OCI-LY1 (cell line): ENCODE measurements around the gene RAPGEF4.

Experiments
- H2AFZ ChIP-seq: fragments of 200-600 bp; sonication (generic), shearing (Covaris generic); 2 replicates; pipeline ENCODE4 v1.6.0; 2014; ENCODE audit warnings: antibody characterized with exemption, mild to moderate bottlenecking, low read length
- H3F3A ChIP-seq: fragments of 200-600 bp; sonication (generic), shearing (Covaris generic); 2 replicates; pipeline ENCODE4 v1.6.0; 2014; ENCODE audit warnings: mild to moderate bottlenecking, antibody characterized with exemption, low read length, moderate library complexity; ENCODE audit not compliant: insufficient read depth
- H3K27ac ChIP-seq: fragments of 200-600 bp; sonication (generic); 2 replicates; pipeline ENCODE4 v1.5.1; 2014; ENCODE audit warnings: low read length, mixed run types, mild to moderate bottlenecking, low read depth; ENCODE audit not compliant: poor library complexity, severe bottlenecking
- H3K27me3 ChIP-seq: fragments of 200-600 bp; sonication (generic); 2 replicates; pipeline ENCODE4 v1.6.0; 2014; ENCODE audit warnings: antibody characterized with exemption, mild to moderate bottlenecking, low read length, moderate library complexity; ENCODE audit not compliant: insufficient read depth
- H3K36me3 ChIP-seq: fragments of 200-600 bp; sonication (generic); 2 replicates; pipeline ENCODE4 v1.6.1; 2014; ENCODE audit warnings: mild to moderate bottlenecking, antibody characterized with exemption, low read length, moderate library complexity, mixed read lengths; ENCODE audit not compliant: insufficient read depth
- H3K4me1 ChIP-seq: fragments of 200-600 bp; sonication (generic); 2 replicates; pipeline ENCODE4 v1.5.1; 2014; ENCODE audit warnings: mild to moderate bottlenecking, low read length, moderate library complexity; ENCODE audit not compliant: insufficient read depth, severe bottlenecking
- H3K4me2 ChIP-seq: fragments of 200-600 bp; sonication (generic), shearing (Covaris generic); 2 replicates; pipeline ENCODE4 v1.6.1; 2014; ENCODE audit warnings: low read length
- H3K4me3 ChIP-seq: fragments of 200-600 bp; sonication (generic); 2 replicates; pipeline ENCODE4 v1.5.1; 2014; ENCODE audit warnings: low read length, low read depth, mild to moderate bottlenecking, mixed read lengths; ENCODE audit not compliant: poor library complexity, severe bottlenecking
- H3K79me2 ChIP-seq: fragments of 200-600 bp; shearing (Covaris generic); 2 replicates; pipeline ENCODE4 v1.6.1; 2016; ENCODE audit warnings: mixed run types, low read length, mixed read lengths; ENCODE audit not compliant: insufficient read depth
- H3K9ac ChIP-seq: fragments of 200-600 bp; sonication (generic), shearing (Covaris generic); 2 replicates; pipeline ENCODE4 v1.6.1; 2014; ENCODE audit warnings: mild to moderate bottlenecking, low read length, mixed read lengths
- H3K9me2 ChIP-seq: fragments of 200-600 bp; sonication (generic), shearing (Covaris generic); 2 replicates; pipeline ENCODE4 v1.6.1; 2014; ENCODE audit warnings: low read depth, mild to moderate bottlenecking, low read length, mixed read lengths
- H3K9me3 ChIP-seq: fragments of 200-600 bp; shearing (Covaris generic); 2 replicates; pipeline ENCODE4 v1.6.1; 2014; ENCODE audit warnings: low read length, mixed read lengths
- H4K20me1 ChIP-seq: fragments of 200-600 bp; sonication (generic), shearing (Covaris generic); 2 replicates; pipeline ENCODE4 v1.6.0; 2016; ENCODE audit warnings: mild to moderate bottlenecking, low read length; ENCODE audit not compliant: insufficient read depth
- EZH2 ChIP-seq: fragments of 200-600 bp; sonication (generic), shearing (Covaris generic); IDR thresholded peaks from 2 replicates; pipeline ENCODE4 v1.8.0; 2017; ENCODE audit warnings: borderline replicate concordance, mixed run types, mild to moderate bottlenecking, antibody characterized with exemption, low read length, moderate library complexity, mixed read lengths
- TF ChIP-seq, protein P1 (sequence below): fragments of 200-600 bp; sonication (generic), shearing (Covaris generic); IDR thresholded peaks from 2 replicates; pipeline ENCODE4 v1.5.1; 2017; ENCODE audit warnings: mild to moderate bottlenecking, antibody characterized with exemption, low read length, moderate library complexity, mixed read lengths

The RAPGEF4 gene

DNA sequence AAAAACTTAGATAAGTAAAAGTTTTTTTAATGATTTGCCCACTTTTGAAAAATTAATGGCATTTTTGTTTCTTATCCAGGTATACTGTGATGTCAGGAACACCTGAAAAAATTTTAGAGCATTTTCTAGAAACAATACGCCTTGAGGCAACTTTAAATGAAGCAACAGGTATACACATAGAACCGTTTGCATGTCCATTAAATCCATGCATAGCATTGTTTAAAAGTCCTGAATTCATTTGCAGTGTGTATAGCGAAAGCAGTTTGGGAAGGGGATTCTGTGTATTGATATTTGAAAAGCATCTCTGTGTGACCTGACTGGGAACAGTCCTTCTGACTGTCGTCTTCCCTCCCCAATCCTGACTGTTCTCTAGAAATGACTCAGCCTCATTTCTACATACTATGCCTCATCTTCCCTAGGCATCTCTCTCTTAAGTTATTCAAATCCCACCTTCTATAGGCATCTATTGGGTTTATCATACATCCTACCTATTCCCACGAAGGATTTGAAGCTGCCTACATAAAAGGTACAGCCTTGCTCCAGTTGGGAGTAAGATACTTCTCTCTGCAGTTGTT lies 260.8 kb downstream of the RAPGEF4 start:
- Histone ChIP-seq H3K79me2 (no peaks in the 10 kb centered on the region), H2AFZ (no peak overlapping the region)

GRCh38 chr2:172997031-172997430 lies 261.4 kb downstream of the RAPGEF4 start:
- no peaks in the 10 kb centered on the region for H3K4me1 ChIP-seq
- no peaks in the 10 kb centered on the region for H3K79me2 ChIP-seq
- H3K9me3 ChIP-seq = no peaks in the 10 kb centered on the region
- no peak overlapping the region for H3K4me2 ChIP-seq
- H2AFZ ChIP-seq = no peak overlapping the region
- H3K4me3 ChIP-seq = no peak overlapping the region
- no peaks in the 10 kb centered on the region for H3K36me3 ChIP-seq
- H3K9ac ChIP-seq = no peak overlapping the region
- H3F3A ChIP-seq = no peaks in the 10 kb centered on the region
- no peaks in the 10 kb centered on the region for H3K9me2 ChIP-seq
- no peak for TF ChIP-seq EZH2
- TF ChIP-seq, protein P1, sequence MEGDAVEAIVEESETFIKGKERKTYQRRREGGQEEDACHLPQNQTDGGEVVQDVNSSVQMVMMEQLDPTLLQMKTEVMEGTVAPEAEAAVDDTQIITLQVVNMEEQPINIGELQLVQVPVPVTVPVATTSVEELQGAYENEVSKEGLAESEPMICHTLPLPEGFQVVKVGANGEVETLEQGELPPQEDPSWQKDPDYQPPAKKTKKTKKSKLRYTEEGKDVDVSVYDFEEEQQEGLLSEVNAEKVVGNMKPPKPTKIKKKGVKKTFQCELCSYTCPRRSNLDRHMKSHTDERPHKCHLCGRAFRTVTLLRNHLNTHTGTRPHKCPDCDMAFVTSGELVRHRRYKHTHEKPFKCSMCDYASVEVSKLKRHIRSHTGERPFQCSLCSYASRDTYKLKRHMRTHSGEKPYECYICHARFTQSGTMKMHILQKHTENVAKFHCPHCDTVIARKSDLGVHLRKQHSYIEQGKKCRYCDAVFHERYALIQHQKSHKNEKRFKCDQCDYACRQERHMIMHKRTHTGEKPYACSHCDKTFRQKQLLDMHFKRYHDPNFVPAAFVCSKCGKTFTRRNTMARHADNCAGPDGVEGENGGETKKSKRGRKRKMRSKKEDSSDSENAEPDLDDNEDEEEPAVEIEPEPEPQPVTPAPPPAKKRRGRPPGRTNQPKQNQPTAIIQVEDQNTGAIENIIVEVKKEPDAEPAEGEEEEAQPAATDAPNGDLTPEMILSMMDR = no peak
- H3K27me3 ChIP-seq = no peaks in the 10 kb centered on the region
- H3K27ac ChIP-seq = no peak overlapping the region
- H4K20me1 ChIP-seq = no peaks in the 10 kb centered on the region

More for the DNA sequence above, 260.8 kb downstream of the RAPGEF4 start:
- H3K9ac ChIP-seq = no peak overlapping the region
- no peak overlapping the region for H3K4me3 ChIP-seq
- no peaks in the 10 kb centered on the region for H4K20me1 ChIP-seq
- no peak overlapping the region for H3K27ac ChIP-seq
- no peaks in the 10 kb centered on the region for H3K27me3 ChIP-seq
- H3K9me2 ChIP-seq = no peaks in the 10 kb centered on the region
- no peaks in the 10 kb centered on the region for H3K36me3 ChIP-seq
- H3K4me2 ChIP-seq = no peak overlapping the region
- H3F3A ChIP-seq = no peaks in the 10 kb centered on the region
- H3K4me1 ChIP-seq = no peaks in the 10 kb centered on the region
- no peak for TF ChIP-seq EZH2
- TF ChIP-seq, protein P1 = no peak
- H3K9me3 ChIP-seq = no peaks in the 10 kb centered on the region

- no peaks in the 10 kb centered on the region for H3K79me2 ChIP-seq
- H3K27ac ChIP-seq = no peak overlapping the region
- H3K4me2 ChIP-seq = no peak overlapping the region
- no peaks in the 10 kb centered on the region for H3K27me3 ChIP-seq
- TF ChIP-seq EZH2 = no peak
- TF ChIP-seq, protein P1 = no peak
- no peaks in the 10 kb centered on the region for H3K4me1 ChIP-seq
- no peak overlapping the region for H3K4me3 ChIP-seq
- no peaks in the 10 kb centered on the region for H3K9me2 ChIP-seq
- H3K36me3 ChIP-seq = no peaks in the 10 kb centered on the region
- H3K9me3 ChIP-seq = no peaks in the 10 kb centered on the region
- H2AFZ ChIP-seq = no peak overlapping the region
- no peak overlapping the region for H3K9ac ChIP-seq
- no peaks in the 10 kb centered on the region for H3F3A ChIP-seq
- H4K20me1 ChIP-seq = no peaks in the 10 kb centered on the region
Observed at GRCh38 chr2:172998547-172999272, 263.1 kb downstream of the RAPGEF4 start.
